ENCODE measurements around the gene PARD6G. TPM values are rescaled to one million over a fixed set of nuclear protein-coding genes. Genes with fewer than 3 reads are reported as not detected.

Gene PARD6G
- total and polyA plus RNA-seq, 2 experiments from 2014 or later = 6.9 to 18.5 TPM

GRCh38 chr18:80185545-80185944 is 61.8 kb downstream of the PARD6G start:
- Histone ChIP-seq H3K27ac (ENCODE audit: low read depth) (no peak overlapping the region), H2AFZ (no peak overlapping the region), H3K27me3 (ENCODE audit: insufficient read depth) (no peaks in the 10 kb centered on the region), H3K79me2 (replicated peaks; ENCODE audit: insufficient read depth) (no peaks in the 10 kb centered on the region), H4K20me1 (replicated peaks; ENCODE audit: insufficient read depth) (no peaks in the 10 kb centered on the region), H3F3A (replicated peaks; ENCODE audit: low read depth) (peaks cover 7% of the 10 kb centered on the region; the same call in 1 of the 2 replicates), H3K9me2 (ENCODE audit: insufficient read depth) (no peaks in the 10 kb centered on the region), H3K4me3 (no peak overlapping the region), H3K36me3 (ENCODE audit: insufficient read depth) (no peaks in the 10 kb centered on the region), H3K4me1 (ENCODE audit: insufficient read depth) (no peaks in the 10 kb centered on the region), H3K4me2 (no peak overlapping the region)
- Mint-ChIP-seq H3K4me1 (peaks cover 6% of the 10 kb centered on the region; the same call in 2 of the 3 replicates), H3K9me3 (peaks cover 13% of the 10 kb centered on the region), H3K4me3 (no peak overlapping the region), H3K27ac (no peak overlapping the region), H3K36me3 (ENCODE audit: low read depth) (peaks cover 3% of the 10 kb centered on the region; the same call in 1 of the 3 replicates), H3K27me3 (ENCODE audit: insufficient read depth, low read depth, poor library complexity) (peaks cover 9% of the 10 kb centered on the region)
- no peak for DNase-seq (ENCODE audit: low spot score)
- no peak for ATAC-seq
- TF ChIP-seq CTCF (conservative IDR thresholded peaks at IDR 0.05; ENCODE audit: low read depth in 2 of 2) (no peak), ETS1 (IDR thresholded peaks at IDR 0.05) (no peak), JUNB (IDR thresholded peaks at IDR 0.05; ENCODE audit: unreplicated experiment) (no peak), POLR2AphosphoS5 (IDR thresholded peaks at IDR 0.05; ENCODE audit: low read depth) (no peak), EZH2phosphoT487 (IDR thresholded peaks at IDR 0.05; ENCODE audit: unreplicated experiment) (no peak), NANOG (IDR thresholded peaks at IDR 0.05; ENCODE audit: borderline replicate concordance) (no peak), ZNF114 (CRISPR knock-in tag; IDR thresholded peaks at IDR 0.05) (no peak)

- no peak overlapping the region for H3K4me3 ChIP-seq
- H3K9me2 ChIP-seq (ENCODE audit: insufficient read depth) = no peaks in the 10 kb centered on the region
- H3K79me2 ChIP-seq (replicated peaks; ENCODE audit: insufficient read depth) = no peaks in the 10 kb centered on the region
- Mint-ChIP-seq H3K27me3 (ENCODE audit: insufficient read depth, low read depth, poor library complexity) (peaks cover 9% of the 10 kb centered on the region), H3K4me3 (no peak overlapping the region), H3K9me3 (peaks cover 13% of the 10 kb centered on the region), H3K36me3 (ENCODE audit: low read depth) (peaks cover 3% of the 10 kb centered on the region; the same call in 1 of the 3 replicates), H3K27ac (no peak overlapping the region; the same call in 1 of the 2 replicates), H3K4me1 (peaks cover 6% of the 10 kb centered on the region; the same call in 2 of the 3 replicates)
- H3K36me3 ChIP-seq (ENCODE audit: insufficient read depth) = no peaks in the 10 kb centered on the region
- H3K4me1 ChIP-seq (ENCODE audit: insufficient read depth) = no peaks in the 10 kb centered on the region
- H2AFZ ChIP-seq = no peak overlapping the region
- no peak overlapping the region for H3K4me2 ChIP-seq
- no peaks in the 10 kb centered on the region for H4K20me1 ChIP-seq (replicated peaks; ENCODE audit: insufficient read depth)
- H3F3A ChIP-seq (replicated peaks; ENCODE audit: low read depth) = peaks cover 7% of the 10 kb centered on the region; the same call in 1 of the 2 replicates
- no peak overlapping the region for H3K27ac ChIP-seq (ENCODE audit: low read depth)
- DNase-seq (ENCODE audit: low spot score) (no peak), ATAC-seq (no peak)
- no peaks in the 10 kb centered on the region for H3K27me3 ChIP-seq (ENCODE audit: insufficient read depth)
- TF ChIP-seq ZNF114 (CRISPR knock-in tag; IDR thresholded peaks at IDR 0.05) = no peak
Measured at GRCh38 chr18:80184243-80184772, 63.0 kb downstream of the PARD6G start.
